ENCODE results near the gene MYO7B. TPM values are rescaled to one million over a fixed set of nuclear protein-coding genes. Genes with fewer than 3 reads are reported as not detected.

MYO7B gene
- total and polyA plus RNA-seq, 9 of the 15 experiments (the other 6 are each of a cell fraction or from before 2014, with no cell fraction given): 0.08 TPM; not detected in 8

GRCh38 chr2:127526132-127527000 is 9.1 kb upstream of the MYO7B start, which contains the start of gene IWS1 (continued):
- TF ChIP-seq RFX7 (CRISPR knock-in tag; IDR thresholded peaks at IDR 0.05): no peak
- TF ChIP-seq SREBF2 (CRISPR knock-in tag; IDR thresholded peaks at IDR 0.05): no peak
- 0 out of 2 replicates have a peak, but pooled peaks have one; percentile 14 for TF ChIP-seq ZC3H11A (IDR thresholded peaks at IDR 0.05; ENCODE audit: low read depth, low read length)
- peak; percentile 60 for TF ChIP-seq POLR2AphosphoS5 (IDR thresholded peaks at IDR 0.05; ENCODE audit: control insufficient read depth, insufficient read depth, low read depth, low read length)
- no peak for TF ChIP-seq BRCA1 (IDR thresholded peaks at IDR 0.05)
- TF ChIP-seq BRCA1 (CRISPR knock-in tag; IDR thresholded peaks at IDR 0.05): no peak
- no peak for TF ChIP-seq BCLAF1 (IDR thresholded peaks at IDR 0.05; ENCODE audit: borderline replicate concordance in 1 of 2, control insufficient read depth in 1 of 2, low read depth in 2 of 2, low read length in 1 of 2)
- no peak for TF ChIP-seq CBX1 (IDR thresholded peaks at IDR 0.05; ENCODE audit: low read depth)
- TF ChIP-seq ZNF280B (CRISPR knock-in tag; IDR thresholded peaks at IDR 0.05): no peak
- TF ChIP-seq KAT2B (IDR thresholded peaks at IDR 0.05; ENCODE audit: low read depth, low read length): no peak
- peak; percentile 63 for TF ChIP-seq SAP30 (IDR thresholded peaks at IDR 0.05; ENCODE audit: borderline replicate concordance, insufficient read depth, low read depth, low read length, poor library complexity, severe bottlenecking)
- TF ChIP-seq RBM17 (IDR thresholded peaks at IDR 0.05; ENCODE audit: borderline replicate concordance, low read depth, low read length): no peak
- TF ChIP-seq CTCFL (IDR thresholded peaks at IDR 0.05; ENCODE audit: borderline replicate concordance, insufficient read depth, low read depth, low read length, poor library complexity, severe bottlenecking): peak; percentile 83
- 0 out of 2 replicates have a peak, but pooled peaks have one; percentile 43 for TF ChIP-seq ZNF175 (CRISPR knock-in tag; IDR thresholded peaks at IDR 0.05; ENCODE audit: low read depth)
- TF ChIP-seq ATF1 (CRISPR knock-in tag; IDR thresholded peaks at IDR 0.05): no peak
- TF ChIP-seq ATF1 (tag; IDR thresholded peaks at IDR 0.05): peak; percentile 97
- TF ChIP-seq CREB3L1 (IDR thresholded peaks at IDR 0.05; ENCODE audit: borderline replicate concordance, low read depth): peak; percentile 70; the same call in 1 of the 2 replicates
- TF ChIP-seq L3MBTL2 (IDR thresholded peaks at IDR 0.05): peak; percentile 81

Measured in K562 (cell line).